HG02759 (cell line): ENCODE data around the gene SEMA4A.
"Not testable (repeated sequence)": the region's sequence is repeated elsewhere in the genome, so short reads cannot be mapped to it uniquely, and the experiment has no call there.

ENCODE experiments used
- ATAC-seq: cut with Tn5 transposase; IDR thresholded peaks from one replicate; pipeline ENCODE4 v1.9.1; 2021; ENCODE audit warnings: mild to moderate bottlenecking, moderate library complexity; ENCODE audit not compliant: unreplicated experiment

SEMA4A gene

DNA sequence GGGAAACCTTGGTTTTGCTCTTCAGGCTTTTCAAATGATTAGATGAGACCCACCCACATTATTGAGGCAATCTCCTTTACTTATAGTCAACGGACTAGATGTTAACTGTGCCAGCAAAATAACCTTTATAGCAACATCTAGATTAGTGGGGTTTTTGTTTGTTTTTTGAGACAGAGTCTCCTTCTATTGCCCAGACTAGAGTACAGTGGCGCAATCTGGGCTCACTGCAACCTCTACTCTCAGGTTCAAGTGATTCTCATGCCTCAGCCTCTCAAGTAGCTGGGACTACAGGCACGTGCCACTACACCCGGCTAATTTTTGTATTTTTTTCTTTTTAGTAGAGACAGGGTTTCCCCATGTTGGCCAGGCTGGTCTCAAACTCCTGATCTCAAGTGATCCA lies 36.9 kb downstream of the SEMA4A start:
- not testable (repeated sequence) for ATAC-seq

DNA sequence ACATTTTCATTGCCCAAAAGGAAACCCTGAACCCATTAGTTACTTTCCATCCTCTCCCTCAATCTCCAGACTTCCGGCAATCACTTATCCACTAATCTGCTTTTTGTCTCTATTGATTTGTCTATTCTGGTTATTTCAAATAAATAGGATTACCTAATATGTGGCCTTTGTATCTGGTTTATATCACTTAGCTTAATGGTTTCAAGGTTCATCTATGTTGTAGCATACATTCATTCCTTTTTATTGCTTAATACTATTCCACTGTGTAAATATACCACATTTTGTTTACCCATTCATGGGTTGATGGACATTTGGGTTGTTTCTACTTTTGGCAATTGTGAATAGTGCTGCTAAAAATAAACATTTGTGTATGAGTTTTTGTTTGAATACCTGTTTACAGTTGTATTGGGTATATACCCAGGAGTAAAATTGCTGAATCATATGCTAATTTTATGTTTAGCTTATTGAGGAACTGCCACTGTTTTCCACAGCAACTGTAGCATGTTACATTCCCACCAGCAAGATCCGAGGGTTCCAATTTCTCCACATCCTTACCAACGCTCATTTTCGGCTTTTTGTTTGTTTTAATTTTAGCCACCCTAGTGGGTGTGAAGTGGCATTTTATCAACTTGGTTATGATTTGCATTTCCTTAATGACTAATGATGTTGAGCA lies 38.0 kb downstream of the SEMA4A start:
- ATAC-seq = no peak

DNA sequence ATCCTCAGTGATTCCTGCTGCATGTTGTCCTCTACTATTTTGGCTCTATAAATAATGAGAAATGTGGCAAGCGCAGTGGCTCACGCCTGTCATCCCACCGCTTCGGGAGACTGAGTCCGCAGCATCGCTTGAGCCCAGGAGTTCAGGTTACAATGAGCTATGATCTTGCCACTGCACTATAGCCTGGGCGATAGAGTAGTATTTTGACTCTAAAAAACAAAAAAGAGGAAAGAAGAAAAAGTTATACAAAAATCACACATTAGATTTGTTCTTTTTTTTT lies 39.8 kb downstream of the SEMA4A start:
- ATAC-seq = no peak

DNA sequence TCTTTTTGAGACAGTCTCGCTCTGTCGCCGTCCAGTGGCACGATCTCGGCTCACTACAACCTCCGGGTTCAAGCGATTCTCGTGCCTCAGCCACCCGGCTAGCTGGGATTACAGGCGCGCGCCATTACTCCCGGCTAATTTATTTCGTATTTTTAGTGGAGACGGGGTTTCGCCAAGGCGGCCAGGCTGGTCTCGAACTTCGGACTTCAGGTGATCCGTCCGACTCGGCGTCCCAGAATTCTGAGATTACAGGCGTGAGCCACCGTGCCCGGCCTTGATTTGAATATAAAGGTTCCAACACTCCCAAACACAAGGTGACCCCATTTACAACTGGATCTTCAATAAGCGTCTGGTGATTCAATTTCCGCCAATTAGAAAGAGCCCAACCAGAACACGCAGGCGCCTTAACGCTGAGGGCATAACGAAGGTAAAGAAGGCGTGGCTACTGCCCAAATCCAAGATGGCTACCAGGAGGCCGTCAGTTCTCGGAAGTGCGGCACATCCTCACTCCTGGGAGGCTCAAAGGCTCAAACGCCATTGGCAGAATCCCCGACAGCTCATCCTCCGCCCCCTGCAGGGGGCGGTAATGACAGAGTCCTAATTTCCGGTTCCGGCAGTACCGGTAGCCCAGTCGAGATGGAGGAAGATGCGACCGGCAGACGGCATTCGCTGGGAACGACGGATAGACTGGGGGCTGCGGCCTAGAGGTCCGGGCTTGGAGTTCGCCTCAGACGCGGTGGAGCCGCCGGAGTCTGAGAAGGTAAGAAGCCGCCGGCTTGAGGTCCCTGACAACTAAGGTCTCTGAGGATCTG lies 40.3 kb downstream of the SEMA4A start, which contains the start of gene SLC25A44:
Gene SLC25A44, plus strand, starts transcription at position 617 of the 812 bp plus-strand sequence. CDS start 5,744 bp downstream, outside the sequence.
- ATAC-seq = peak; percentile 96

DNA sequence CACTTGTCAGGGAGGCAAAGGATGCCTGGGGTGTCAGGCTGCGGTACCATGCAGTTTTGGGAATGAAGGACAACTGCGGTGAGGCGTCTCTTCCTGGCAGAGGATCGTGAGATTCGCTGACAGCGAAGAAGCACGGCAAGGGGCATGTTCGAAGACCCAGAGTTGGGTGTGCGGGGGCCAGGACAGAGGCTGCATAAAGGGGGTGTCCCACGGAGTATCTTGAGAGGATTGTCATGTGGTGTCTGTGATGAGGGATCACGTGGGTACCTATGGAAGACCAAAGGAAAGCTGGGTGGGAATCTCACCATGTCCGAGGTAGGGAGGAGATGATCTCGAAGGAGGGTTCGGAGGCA lies 40.9 kb downstream of the SEMA4A start:
- no peak for ATAC-seq

DNA sequence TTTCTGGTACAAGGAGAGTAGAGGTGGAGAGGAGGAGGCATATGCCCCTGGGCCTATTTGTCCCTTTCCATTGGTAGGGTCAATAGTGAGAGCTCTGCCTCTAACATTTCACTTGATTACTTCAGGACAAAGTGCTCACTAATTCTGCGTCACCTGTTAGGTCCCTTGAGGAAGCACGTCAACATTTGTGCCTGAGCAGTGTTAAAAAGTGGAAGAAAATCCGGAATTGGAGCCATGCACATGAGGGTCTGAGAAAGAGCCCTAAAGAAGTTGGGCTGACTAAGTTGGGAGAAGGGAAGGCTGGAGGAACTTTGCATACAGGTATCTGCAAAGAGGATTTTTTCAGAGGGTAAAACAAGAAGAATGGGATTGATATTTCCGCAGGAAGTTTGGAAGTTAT lies 42.5 kb downstream of the SEMA4A start:
- ATAC-seq = no peak

DNA sequence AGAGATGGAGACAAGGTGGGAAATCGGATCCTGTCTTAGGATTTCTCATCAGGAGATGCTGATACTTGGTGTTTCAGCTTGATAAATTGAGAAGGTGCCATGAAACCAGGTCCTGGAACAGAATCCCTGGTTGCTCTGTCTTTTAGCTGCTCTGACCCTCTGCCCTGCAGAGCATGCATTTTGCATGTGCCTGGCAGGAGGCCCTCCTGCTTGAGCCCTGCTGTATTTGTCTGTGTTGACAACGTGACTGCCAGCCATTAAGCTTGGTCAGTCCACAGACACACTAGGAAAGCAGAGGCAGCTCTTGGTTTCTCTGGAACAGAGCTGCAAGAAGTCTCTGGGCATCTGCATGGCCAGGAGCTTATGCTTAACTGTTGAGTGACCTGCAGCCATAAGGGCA lies 43.1 kb downstream of the SEMA4A start:
- no peak for ATAC-seq

DNA sequence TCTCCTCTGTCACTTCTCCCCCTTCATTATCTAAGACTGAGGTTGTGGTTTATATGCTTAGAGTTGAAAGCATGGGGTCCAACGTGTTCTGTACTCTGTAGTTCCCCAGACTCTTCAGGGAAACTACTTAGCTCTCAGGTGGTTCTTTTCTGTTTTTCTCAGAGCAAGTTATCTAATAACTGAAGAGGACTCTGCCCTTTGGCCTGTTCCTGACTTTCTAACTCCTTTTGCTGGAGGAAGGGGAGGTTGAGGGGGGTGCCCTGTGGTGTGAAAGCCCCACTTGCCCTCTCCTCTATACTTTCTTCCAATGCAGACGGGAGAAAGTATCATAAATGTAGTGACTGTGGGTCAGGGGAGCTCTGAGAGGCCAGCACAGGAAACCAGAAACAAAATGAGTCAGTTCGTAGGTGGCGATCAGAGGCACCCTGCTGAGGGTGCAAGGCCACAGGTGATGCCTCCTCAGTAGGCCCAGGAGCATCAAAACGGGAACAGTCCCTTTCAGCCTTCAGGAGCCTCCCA lies 45.5 kb downstream of the SEMA4A start:
- ATAC-seq = no peak

DNA sequence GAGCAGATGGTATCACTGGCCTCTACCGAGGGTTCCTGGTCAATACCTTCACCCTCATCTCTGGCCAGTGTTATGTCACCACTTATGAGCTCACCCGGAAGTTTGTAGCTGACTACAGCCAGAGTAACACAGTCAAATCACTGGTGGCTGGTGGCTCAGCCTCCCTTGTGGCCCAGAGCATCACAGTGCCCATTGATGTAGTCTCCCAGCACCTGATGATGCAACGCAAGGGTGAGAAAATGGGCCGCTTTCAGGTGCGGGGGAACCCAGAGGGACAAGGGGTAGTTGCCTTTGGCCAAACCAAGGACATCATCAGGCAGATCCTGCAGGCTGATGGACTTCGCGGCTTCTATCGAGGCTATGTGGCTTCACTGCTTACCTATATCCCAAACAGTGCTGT lies 46.7 kb downstream of the SEMA4A start:
- no peak for ATAC-seq

DNA sequence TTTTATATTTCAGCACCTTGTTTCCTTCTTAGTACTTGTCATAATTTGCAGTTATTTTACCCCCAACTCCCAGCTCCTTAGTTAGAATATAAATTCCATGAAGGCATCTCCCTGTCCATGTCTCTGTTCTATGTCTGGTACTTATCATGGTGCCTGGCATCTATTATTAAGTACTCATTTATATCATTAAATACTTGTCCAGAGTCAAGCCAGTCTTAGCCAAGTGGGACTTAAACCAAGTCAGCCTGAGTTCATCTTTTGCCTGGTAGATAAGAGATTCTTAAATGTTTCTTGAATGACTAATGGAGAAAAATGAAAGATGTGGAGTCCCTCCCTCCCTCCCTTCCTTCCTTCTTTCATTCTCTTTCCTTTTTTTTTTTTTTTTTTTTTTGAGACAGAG lies 49.9 kb downstream of the SEMA4A start:
- no peak for ATAC-seq

DNA sequence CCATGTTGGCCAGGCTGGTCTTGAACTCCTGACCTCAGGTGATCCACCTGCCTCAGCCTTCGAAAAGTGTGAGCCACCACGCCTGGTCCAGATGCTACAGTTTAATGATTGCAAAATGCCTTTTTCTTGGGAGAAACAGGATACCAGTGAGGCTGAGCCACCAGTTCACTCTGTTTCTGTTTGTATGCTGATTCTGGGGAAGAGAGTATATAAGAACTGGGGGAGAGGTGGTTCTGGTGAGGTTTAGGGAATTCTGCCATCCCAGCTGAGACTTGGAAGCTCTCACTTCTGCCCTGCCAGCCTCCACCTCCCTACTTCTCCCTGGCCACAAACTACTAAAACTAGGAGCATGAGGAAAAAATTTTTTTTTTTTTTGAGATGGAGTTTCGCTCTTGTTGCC lies 51.3 kb downstream of the SEMA4A start:
- no peak for ATAC-seq

DNA sequence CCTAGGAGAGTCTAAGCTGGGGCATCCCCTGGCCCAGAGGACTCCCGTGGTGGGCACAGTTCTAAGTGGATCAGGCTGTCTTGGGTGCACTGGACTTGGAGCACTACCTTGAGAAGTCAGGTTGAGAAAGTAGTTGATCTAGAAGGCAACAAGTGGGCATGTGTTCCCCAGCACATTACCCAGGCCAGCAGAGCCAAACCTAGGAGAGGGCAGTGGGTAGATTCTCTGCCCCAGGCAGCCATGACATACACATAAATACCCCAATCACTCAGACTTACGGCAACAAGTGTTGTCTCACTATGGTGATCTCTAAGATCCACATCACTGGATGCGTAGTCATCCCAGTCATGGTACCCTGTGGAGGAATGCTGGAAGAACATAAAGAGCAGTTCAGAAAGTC lies 57.9 kb downstream of the SEMA4A start:
- ATAC-seq = no peak

DNA sequence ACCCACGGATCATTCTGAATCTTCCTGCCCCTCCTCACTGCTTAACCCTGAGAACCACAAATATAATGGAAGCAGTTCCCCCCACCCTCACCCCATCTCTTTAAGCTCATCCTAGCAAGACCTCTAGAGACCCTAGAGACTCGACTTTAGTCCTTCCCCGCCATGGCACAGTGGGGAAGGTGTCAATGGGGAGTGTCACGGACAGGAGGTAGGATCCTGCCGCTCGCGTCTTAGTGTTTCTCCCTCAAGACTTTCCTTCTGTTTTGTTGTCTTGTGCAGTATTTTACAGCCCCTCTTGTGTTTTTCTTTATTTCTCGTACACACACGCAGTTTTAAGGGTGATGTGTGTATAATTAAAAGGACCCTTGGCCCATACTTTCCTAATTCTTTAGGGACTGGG lies 58.7 kb downstream of the SEMA4A start:
- ATAC-seq = no peak

DNA sequence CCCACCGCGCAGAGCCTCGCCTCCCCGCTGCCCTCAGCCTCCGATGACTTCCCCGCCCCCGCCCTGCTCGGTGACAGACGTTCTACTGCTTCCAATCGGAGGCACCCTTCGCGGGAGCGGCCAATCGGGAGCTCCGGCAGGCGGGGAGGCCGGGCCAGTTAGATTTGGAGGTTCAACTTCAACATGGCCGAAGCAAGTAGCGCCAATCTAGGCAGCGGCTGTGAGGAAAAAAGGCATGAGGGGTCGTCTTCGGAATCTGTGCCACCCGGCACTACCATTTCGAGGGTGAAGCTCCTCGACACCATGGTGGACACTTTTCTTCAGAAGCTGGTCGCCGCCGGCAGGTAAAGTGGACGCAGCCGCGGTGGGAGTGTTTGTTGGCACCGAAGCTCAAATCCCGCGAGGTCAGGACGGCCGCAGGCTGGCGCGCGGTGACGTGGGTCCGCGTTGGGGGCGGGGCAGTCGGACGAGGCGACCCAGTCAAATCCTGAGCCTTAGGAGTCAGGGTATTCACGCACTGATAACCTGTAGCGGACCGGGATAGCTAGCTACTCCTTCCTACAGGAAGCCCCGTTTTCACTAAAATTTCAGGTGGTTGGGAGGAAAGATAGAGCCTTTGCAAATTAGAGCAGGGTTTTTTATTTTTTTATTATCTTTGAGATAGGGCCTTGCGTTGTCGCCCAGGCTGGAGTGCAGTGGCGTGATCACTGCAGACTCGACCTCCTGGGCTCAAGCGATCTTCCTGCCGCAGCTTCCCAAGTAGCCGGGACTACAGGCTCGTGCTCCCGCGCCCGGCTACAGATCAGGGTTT lies 59.7 kb downstream of the SEMA4A start, which contains the start of gene PMF1:
Gene PMF1, plus strand, starts transcription at position 175 of the 811 bp plus-strand sequence. Its CDS starts 9 bp downstream, at position 184.
- peak; percentile 88 for ATAC-seq

DNA sequence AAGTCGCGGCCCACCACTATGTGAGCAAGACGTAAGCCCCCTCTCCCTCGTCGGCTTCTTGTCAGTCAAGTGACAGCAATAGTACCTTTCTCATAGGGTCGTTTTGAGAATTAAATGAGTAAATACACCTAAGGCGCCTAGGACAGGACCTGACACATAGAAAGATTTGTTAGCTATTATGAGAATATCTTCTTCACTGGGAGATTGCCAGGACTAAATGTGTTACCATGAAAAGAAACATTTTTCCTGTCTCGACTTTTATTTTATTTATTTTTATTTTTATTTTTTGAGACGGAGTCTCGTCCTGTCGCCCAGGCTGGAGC lies 60.2 kb downstream of the SEMA4A start:
- no peak for ATAC-seq

DNA sequence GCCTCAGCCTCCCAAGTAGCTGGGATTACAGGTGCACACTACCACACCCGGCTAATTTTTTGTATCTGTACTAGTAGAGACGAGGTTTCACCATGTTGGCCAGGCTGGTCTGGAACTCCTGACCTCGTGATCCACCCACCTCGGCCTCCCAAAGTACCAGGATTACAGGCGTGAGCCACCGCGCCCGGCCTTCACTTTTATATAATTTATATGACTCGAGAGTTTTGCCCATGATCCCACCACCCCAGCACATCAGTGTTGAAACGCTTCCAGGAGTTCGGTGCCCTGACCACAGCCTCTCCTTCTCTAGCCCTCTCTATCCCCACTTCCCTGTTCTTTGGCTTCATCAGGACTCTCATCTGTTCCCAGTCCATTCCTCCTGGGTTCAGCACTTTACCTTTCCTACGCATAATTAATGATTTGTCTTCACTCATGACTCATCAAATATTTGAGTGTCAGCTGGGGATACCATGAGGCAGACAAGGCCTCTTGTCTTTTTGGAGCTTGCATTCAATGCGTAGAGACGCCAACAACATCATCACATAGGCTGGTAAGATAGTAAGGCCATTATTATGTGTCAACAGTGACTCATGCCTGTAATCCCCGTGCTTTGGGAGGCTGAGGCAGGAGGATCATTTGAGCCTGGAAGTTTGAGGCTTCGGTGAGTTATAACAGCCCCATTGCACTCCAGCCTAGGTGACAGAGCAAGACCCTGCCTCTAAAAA lies 60.8 kb downstream of the SEMA4A start:
- ATAC-seq = no peak

DNA sequence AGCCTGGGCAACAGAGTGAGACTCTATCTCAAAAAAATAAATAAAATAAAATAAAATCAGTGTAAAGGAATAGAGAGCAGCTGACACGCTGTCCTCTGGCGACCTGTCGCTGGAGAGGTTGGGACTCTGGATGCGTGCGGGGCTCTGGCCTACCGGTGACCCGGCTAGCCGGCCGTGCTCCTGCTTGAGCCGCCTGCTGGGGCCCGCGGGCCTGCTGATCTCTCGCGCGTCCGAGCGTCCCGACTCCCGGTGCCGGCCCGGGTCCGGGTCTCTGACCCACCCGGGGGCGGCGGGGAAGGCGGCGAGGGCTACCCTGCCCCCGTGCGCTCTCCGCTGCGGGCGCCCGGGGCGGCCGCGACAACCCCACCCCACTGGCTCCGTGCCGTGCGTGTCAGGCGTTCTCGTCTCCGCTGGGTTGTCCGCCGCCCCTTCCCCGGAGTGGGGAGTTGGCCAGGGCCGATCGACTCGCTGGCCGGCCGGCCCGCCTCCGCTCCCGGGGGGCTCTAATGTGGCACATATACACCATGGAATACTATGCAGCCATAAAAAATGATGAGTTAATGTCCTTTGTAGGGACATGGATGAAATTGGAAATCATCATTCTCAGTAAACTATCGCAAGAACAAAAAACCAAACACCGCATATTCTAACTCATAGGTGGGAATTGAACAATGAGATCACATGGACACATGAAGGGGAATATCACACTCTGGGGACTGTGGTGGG lies 63.1 kb downstream of the SEMA4A start:
- not testable (repeated sequence) for ATAC-seq

DNA sequence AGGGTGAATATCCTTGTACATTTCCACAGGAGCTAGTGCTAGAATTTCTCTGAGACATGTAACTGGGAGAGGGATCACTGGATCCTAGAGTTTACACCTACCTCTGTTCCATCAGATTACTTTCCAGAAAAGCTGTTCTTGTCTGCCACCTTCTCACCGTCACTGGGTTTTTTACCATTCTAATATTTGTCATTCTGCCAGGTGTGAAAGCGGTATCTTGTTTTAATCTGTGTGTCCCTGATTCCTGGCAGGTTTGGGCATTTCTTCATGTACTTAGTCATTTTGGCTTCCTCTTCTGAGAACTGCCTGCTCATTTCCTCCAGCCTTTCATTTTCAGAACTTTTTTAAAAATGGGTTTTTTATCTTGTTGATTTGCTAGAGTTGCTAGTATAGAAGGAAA lies 64.5 kb downstream of the SEMA4A start:
- no peak for ATAC-seq

DNA sequence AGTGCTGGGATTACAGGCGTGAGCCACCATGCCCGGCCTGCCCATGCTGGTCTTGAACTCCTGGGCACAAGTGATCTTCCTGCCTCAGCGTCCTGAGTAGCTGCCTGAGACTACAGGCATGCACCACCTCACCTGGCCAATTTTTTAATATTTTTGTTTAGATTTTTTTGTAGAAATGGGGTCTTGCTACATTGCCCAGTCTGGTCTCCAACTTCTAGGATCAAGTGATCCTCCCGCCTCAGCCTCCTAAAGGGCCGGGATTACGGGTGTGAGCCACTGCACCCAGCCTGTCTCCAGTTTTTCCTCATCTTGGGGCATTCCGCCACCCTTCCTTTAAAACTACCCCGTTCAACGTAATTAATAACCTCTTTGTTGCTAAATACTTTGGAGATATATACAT lies 66.8 kb downstream of the SEMA4A start:
- no peak for ATAC-seq

DNA sequence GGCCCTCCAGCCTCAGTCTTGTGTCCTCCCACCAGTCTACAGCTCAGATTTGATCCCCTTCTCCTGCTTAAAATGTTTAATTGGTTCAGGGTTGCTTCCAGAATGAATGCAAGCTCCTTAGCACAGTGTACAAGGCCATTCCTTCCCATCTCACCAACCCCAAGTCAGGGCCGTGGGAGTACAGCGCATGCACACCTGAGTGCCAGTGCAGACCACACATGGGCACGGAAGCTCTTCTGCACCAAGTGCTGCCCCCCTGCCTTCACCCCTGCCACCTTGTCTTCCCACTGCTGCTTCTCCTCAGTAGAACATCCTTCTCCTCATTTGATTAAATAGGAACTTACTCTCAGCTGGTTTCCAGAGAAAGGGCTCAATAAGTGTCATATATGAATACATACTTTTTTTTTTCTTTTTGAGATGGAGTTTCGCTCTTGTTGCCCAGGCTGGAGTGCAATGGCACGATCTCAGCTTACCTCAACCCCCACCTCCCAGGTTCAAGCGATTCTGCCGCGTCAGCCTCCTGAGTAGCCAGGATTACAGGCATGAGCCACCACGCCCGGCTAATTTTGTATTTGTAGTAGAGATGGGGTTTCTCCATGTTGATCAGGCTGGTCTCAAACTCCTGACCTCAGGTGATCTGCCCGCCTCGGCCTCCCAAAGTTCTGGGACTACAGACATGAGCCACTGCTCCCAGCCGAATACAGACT lies 68.8 kb downstream of the SEMA4A start:
- ATAC-seq = no peak
